ENCODE data around the gene PAFAH1B2.
"Not testable (repeated sequence)": the region's sequence is repeated elsewhere in the genome, so short reads cannot be mapped to it uniquely, and the experiment has no call there.

Gene PAFAH1B2

GRCh38 chr11:117203069-117203407, 59.0 kb downstream of the PAFAH1B2 start:
- no peak for DNase-seq

GRCh38 chr11:117204283-117205080, 60.4 kb downstream of the PAFAH1B2 start:
- no peak for DNase-seq

- no peak for DNase-seq
Measured at GRCh38 chr11:117205211-117205818, 61.2 kb downstream of the PAFAH1B2 start.

- not testable (repeated sequence) for DNase-seq
Measured at GRCh38 chr11:117206111-117206510, 62.0 kb downstream of the PAFAH1B2 start.

GRCh38 chr11:117206859-117207258, 62.8 kb downstream of the PAFAH1B2 start:
- not testable (repeated sequence) for DNase-seq

- not testable (repeated sequence) for DNase-seq
Measured at GRCh38 chr11:117207481-117207880, 63.4 kb downstream of the PAFAH1B2 start.

- DNase-seq: peak; percentile 48
Measured at GRCh38 chr11:117208710-117209109, 64.6 kb downstream of the PAFAH1B2 start.

GRCh38 chr11:117209351-117210125, 65.5 kb downstream of the PAFAH1B2 start:
- DNase-seq: peak; percentile 68

GRCh38 chr11:117210620-117211019, 66.5 kb downstream of the PAFAH1B2 start:
- DNase-seq: peak; percentile 19

GRCh38 chr11:117212697-117213355, 68.7 kb downstream of the PAFAH1B2 start:
- DNase-seq: no peak

- DNase-seq: no peak
Measured at GRCh38 chr11:117214404-117215110, 70.5 kb downstream of the PAFAH1B2 start.

GRCh38 chr11:117217141-117218084, 73.3 kb downstream of the PAFAH1B2 start:
- peak; percentile 89 for DNase-seq

- DNase-seq: peak; percentile 87
Measured at GRCh38 chr11:117218133-117218915, 74.2 kb downstream of the PAFAH1B2 start.

GRCh38 chr11:117219001-117219400, 74.9 kb downstream of the PAFAH1B2 start:
- no peak for DNase-seq

- no peak for DNase-seq
Measured at GRCh38 chr11:117219455-117219854, 75.4 kb downstream of the PAFAH1B2 start.

GRCh38 chr11:117219995-117220394, 75.9 kb downstream of the PAFAH1B2 start:
- DNase-seq: no peak

GRCh38 chr11:117220568-117220967, 76.5 kb downstream of the PAFAH1B2 start:
- no peak for DNase-seq

- DNase-seq: no peak
Measured at GRCh38 chr11:117220999-117221774, 77.1 kb downstream of the PAFAH1B2 start.

- peak; percentile 79 for DNase-seq
Measured at GRCh38 chr11:117221775-117222517, 77.9 kb downstream of the PAFAH1B2 start.

Data from fibroblast of skin of back (primary cell).